Kidney (tissue), 14 donors: ENCODE data around the gene INTS3. TPM values are rescaled to one million over a fixed set of nuclear protein-coding genes. Genes with fewer than 3 reads are reported as not detected.

ENCODE experiments used
- DNase-seq, 5 donors: peaks; one replicate each; pipeline ENCODE4 v3.0.0-alpha.2; 2013 to 2020
- FAIRE-seq: peaks from 2 replicates; lab custom pipeline; 2012; peaks lifted over from hg19 to GRCh38; lab: Jason Lieb, UNC
- H3K27ac ChIP-seq, 2 donors: one replicate each; pipeline ENCODE4 v1.7.0; 2013; ENCODE audit warnings: low read depth in 2 of 2, low read length in 2 of 2, inconsistent platforms in 1 of 2
- H3K27me3 ChIP-seq: one replicate; pipeline ENCODE4 v1.7.1; 2013; ENCODE audit warnings: low read length, inconsistent platforms; ENCODE audit not compliant: control insufficient read depth, insufficient read depth
- H3K36me3 ChIP-seq, 3 donors: one replicate each; pipeline versions ENCODE4 v1.7.0 to v1.7.1; 2013; ENCODE audit warnings: low read length in 3 of 3, control low read depth in 1 of 3, inconsistent platforms in 1 of 3; ENCODE audit not compliant: insufficient read depth in 3 of 3, control insufficient read depth in 2 of 3
- H3K4me1 ChIP-seq, 3 donors: one replicate each; pipeline versions ENCODE4 v1.7.0 to v1.7.1; 2013; ENCODE audit warnings: low read length in 3 of 3, inconsistent platforms in 1 of 3, low read depth in 1 of 3; ENCODE audit not compliant: control insufficient read depth in 2 of 3, insufficient read depth in 2 of 3
- H3K4me3 ChIP-seq, 3 donors: one replicate each; pipeline versions ENCODE4 v1.7.0 to v1.8.1; 2013; ENCODE audit warnings: low read length in 3 of 3, control low read depth in 1 of 3, inconsistent platforms in 1 of 3
- H3K9ac ChIP-seq, 3 donors: one replicate each; pipeline versions ENCODE4 v1.7.0 to v1.7.1; 2013; ENCODE audit warnings: low read length in 3 of 3, control low read depth in 1 of 3, inconsistent platforms in 1 of 3
- H3K9me3 ChIP-seq, 3 donors: one replicate each; pipeline versions ENCODE4 v1.7.0 to v1.7.1; 2013; ENCODE audit warnings: low read length in 3 of 3, control low read depth in 1 of 3, inconsistent platforms in 1 of 3; ENCODE audit not compliant: control insufficient read depth in 2 of 3, insufficient read depth in 1 of 3
- CTCF ChIP-seq: IDR thresholded peaks from 3 replicates; pipeline ENCODE4 v1.5.1; 2012; ENCODE audit warnings: mild to moderate bottlenecking, moderate library complexity, borderline replicate concordance; ENCODE audit not compliant: insufficient read depth; ENCODE audit errors: extremely low read depth
- intact Hi-C: fragments of 100-400 bp; cut with DNase I; formaldehyde crosslinking; loops from one replicate; pipeline ENCODE4 v1.11.1; 2022
- polyA plus RNA-seq: library from polyadenylated mRNA; stranded (reverse); fragments of 350-450 nt; fragmentation: Illumina TruSeq; extraction: RNeasy Lipid Tissue Mini Kit (QIAGEN cat#74804); gene quantifications from one replicate; pipeline ENCODE4 v1.2.3, GENCODE V29; 2014; ENCODE audit warnings: low read depth, low replicate concordance; ENCODE audit not compliant: insufficient read depth
- total RNA-seq: library from RNA; stranded (reverse); fragmentation: NEBNext Ultra II Directional; extraction: Animal tissue kit (Norgen Biotek cat#: 25700); gene quantifications from one replicate; pipeline ENCODE4 v1.2.1, GENCODE V29; 2021
- donor health status: control.
- donor health status: control.
- donor health status: control.
- donor health status: control.
- donor health status: control.
- donor health status: DM: yes; HTN: yes; CAD: no.
- donor health status: Normal renal cell carcinoma (clear cell type).

Gene INTS3
- total and polyA plus RNA-seq, 2 donors from 2014 or later = 42.7 to 74.8 TPM

- no peak overlapping the region for H3K9ac ChIP-seq
- no peaks in the 10 kb centered on the region for H3K36me3 ChIP-seq
- H3K27me3 ChIP-seq = no peaks in the 10 kb centered on the region
- TF ChIP-seq CTCF = no peak
- no peak overlapping the region for H3K4me3 ChIP-seq
- H3K9me3 ChIP-seq = no peaks in the 10 kb centered on the region
- intact Hi-C loops = loop anchor here (10.0 kb wide), 1 partner anchor 185 kb away; the partner anchor contains the start of gene RAB13
- H3K4me1 ChIP-seq = peaks cover 0 to 7% (median 0%) of the 10 kb centered on the region in 3 donors
- FAIRE-seq = no peak
- H3K27ac ChIP-seq = no peak overlapping the region
- DNase-seq = no peak
Observed at GRCh38 chr1:153799566-153800465, 72.0 kb downstream of the INTS3 start.

DNA sequence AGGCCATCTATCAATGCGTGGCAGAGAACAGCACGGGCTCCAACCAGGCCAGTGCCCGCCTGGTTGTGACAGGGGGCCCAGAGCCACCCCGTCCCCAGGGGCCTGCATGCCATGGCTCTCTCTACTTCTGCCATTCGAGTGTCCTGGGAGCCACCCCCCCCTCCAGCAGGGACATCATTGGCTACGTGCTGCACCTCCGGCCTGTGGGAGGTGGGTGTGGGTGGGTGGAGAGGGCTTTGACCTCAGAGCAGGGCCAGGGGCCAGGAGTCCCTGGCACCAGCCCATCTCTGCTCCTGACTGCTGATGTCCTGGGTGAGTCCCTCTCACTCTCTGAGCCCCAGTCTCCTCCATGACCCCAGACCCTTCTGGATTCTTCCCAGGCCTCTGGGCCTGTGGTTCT is 72.7 kb downstream of the INTS3 start:
- Histone ChIP-seq H3K9ac (no peak overlapping the region), H3K36me3 (no peaks in the 10 kb centered on the region), H3K9me3 (no peaks in the 10 kb centered on the region), H3K4me3 (no peak overlapping the region), H3K27ac (no peak overlapping the region), H3K4me1 (peaks cover 0 to 7% (median 0%) of the 10 kb centered on the region in 3 donors), H3K27me3 (no peaks in the 10 kb centered on the region)
- no peak for FAIRE-seq
- no peak for TF ChIP-seq CTCF
- DNase-seq = no peak
- intact Hi-C loops = no loop called here

- no peak for FAIRE-seq
- H3K27ac ChIP-seq = no peak overlapping the region
- no peak for TF ChIP-seq CTCF
- peaks cover 0 to 7% (median 0%) of the 10 kb centered on the region in 3 donors for H3K4me1 ChIP-seq
- H3K27me3 ChIP-seq = no peaks in the 10 kb centered on the region
- DNase-seq = no peak
- H3K4me3 ChIP-seq = no peak overlapping the region
- H3K36me3 ChIP-seq = no peaks in the 10 kb centered on the region
- no peak overlapping the region for H3K9ac ChIP-seq
- intact Hi-C loops = no loop called here
- H3K9me3 ChIP-seq = no peaks in the 10 kb centered on the region
Observed at GRCh38 chr1:153801028-153801625, 73.3 kb downstream of the INTS3 start.
